ENCODE data around the gene TMF1. TPM values are rescaled to one million over a fixed set of nuclear protein-coding genes. Genes with fewer than 3 reads are reported as not detected.
A peak's percentile ranks its signal among the peaks of the same experiment; 100 is the strongest.

Gene TMF1
- total RNA-seq, 1 donor from 2014 or later: 22.8 TPM

- no peak for DNase-seq (ENCODE audit: low spot score)
- intact Hi-C loops (cut with DNase I): loop anchor here (5.0 kb wide), 1 partner anchor 71 kb away; the partner anchor contains the start of gene EOGT
Measured at GRCh38 chr3:69082805-69083204, 30.7 kb upstream of the TMF1 start.

GRCh38 chr3:69082361-69082760 lies 30.2 kb upstream of the TMF1 start:
- DNase-seq (ENCODE audit: low spot score): no peak
- intact Hi-C loops (cut with DNase I): loop anchor here (5.0 kb wide), 1 partner anchor 70 kb away; the partner anchor contains the start of gene EOGT

GRCh38 chr3:69081583-69082262 lies 29.6 kb upstream of the TMF1 start:
- intact Hi-C loops (cut with DNase I): loop anchor here (5.0 kb wide), 1 partner anchor 69 kb away; the partner anchor contains the start of gene EOGT
- DNase-seq (ENCODE audit: low spot score): no peak

- intact Hi-C loops (cut with DNase I): loop anchor here (1.0 to 5.0 kb wide), 2 partner anchors 28 to 68 kb away; partner anchors contain the start of genes EOGT and TMF1
- DNase-seq (ENCODE audit: low spot score): peak; percentile 97
Measured at GRCh38 chr3:69080233-69080920, 28.2 kb upstream of the TMF1 start, which contains the start of gene UBA3. Gene UBA3, minus strand, starts transcription at chr3:69080365. Its CDS starts 12 bp downstream, at chr3:69080353.

- no peak for DNase-seq (ENCODE audit: low spot score)
- intact Hi-C loops (cut with DNase I): loop anchor here (1.0 to 5.0 kb wide), 2 partner anchors 27 to 67 kb away; partner anchors contain the start of genes EOGT and TMF1
Measured at GRCh38 chr3:69079269-69080159, 27.4 kb upstream of the TMF1 start.

GRCh38 chr3:69072928-69073327 lies 20.8 kb upstream of the TMF1 start:
- DNase-seq (ENCODE audit: low spot score): no peak
- intact Hi-C loops (cut with DNase I): no loop called here

- no peak for DNase-seq (ENCODE audit: low spot score)
- intact Hi-C loops (cut with DNase I): no loop called here
Measured at GRCh38 chr3:69066121-69066520, 14.0 kb upstream of the TMF1 start.

GRCh38 chr3:69065318-69065964 lies 13.3 kb upstream of the TMF1 start:
- DNase-seq (ENCODE audit: low spot score): no peak
- intact Hi-C loops (cut with DNase I): no loop called here

GRCh38 chr3:69063636-69064035 lies 11.5 kb upstream of the TMF1 start:
- no peak for DNase-seq (ENCODE audit: low spot score)
- intact Hi-C loops (cut with DNase I): no loop called here

GRCh38 chr3:69059688-69060087 lies 7.6 kb upstream of the TMF1 start:
- DNase-seq (ENCODE audit: low spot score): no peak
- intact Hi-C loops (cut with DNase I): no loop called here

- no peak for DNase-seq (ENCODE audit: low spot score)
- intact Hi-C loops (cut with DNase I): no loop called here
Measured at GRCh38 chr3:69058947-69059224, 6.8 kb upstream of the TMF1 start.

- intact Hi-C loops (cut with DNase I): no loop called here
- DNase-seq (ENCODE audit: low spot score): no peak
Measured at GRCh38 chr3:69058180-69058946, 6.2 kb upstream of the TMF1 start.

GRCh38 chr3:69052472-69052898 lies 352 bp upstream of the TMF1 start:
- intact Hi-C loops (cut with DNase I): loop anchor here (1.0 to 5.0 kb wide), 2 partner anchors 28 to 40 kb away; partner anchors contain the start of genes EOGT and UBA3
- DNase-seq (ENCODE audit: low spot score): no peak

GRCh38 chr3:69048990-69049389 lies 3.1 kb downstream of the TMF1 start:
- DNase-seq (ENCODE audit: low spot score): no peak
- intact Hi-C loops (cut with DNase I): no loop called here

- intact Hi-C loops (cut with DNase I): no loop called here
- no peak for DNase-seq (ENCODE audit: low spot score)
Measured at GRCh38 chr3:69044608-69045007, 7.5 kb downstream of the TMF1 start.

GRCh38 chr3:69033470-69033869 lies 18.7 kb downstream of the TMF1 start:
- intact Hi-C loops (cut with DNase I): no loop called here
- no peak for DNase-seq (ENCODE audit: low spot score)

GRCh38 chr3:69032737-69033136 lies 19.4 kb downstream of the TMF1 start:
- DNase-seq (ENCODE audit: low spot score): no peak
- intact Hi-C loops (cut with DNase I): no loop called here

GRCh38 chr3:69032142-69032541 lies 20.0 kb downstream of the TMF1 start:
- intact Hi-C loops (cut with DNase I): no loop called here
- no peak for DNase-seq (ENCODE audit: low spot score)

GRCh38 chr3:69031635-69032034 lies 20.5 kb downstream of the TMF1 start:
- no peak for DNase-seq (ENCODE audit: low spot score)
- intact Hi-C loops (cut with DNase I): no loop called here

Measured in cardiac septum (tissue), 1 donor.